ENCODE data around the gene NACAD.
"Not testable (repeated sequence)": the region's sequence is repeated elsewhere in the genome, so short reads cannot be mapped to it uniquely, and the experiment has no call there.

NACAD gene

GRCh38 chr7:45116048-45116447 lies 27.3 kb upstream of the NACAD start:
- DNase-seq = no peak

- no peak for DNase-seq
Observed at GRCh38 chr7:45114926-45115325, 26.2 kb upstream of the NACAD start.

GRCh38 chr7:45114257-45114656 lies 25.5 kb upstream of the NACAD start:
- not testable (repeated sequence) for DNase-seq

GRCh38 chr7:45112648-45113047 lies 23.9 kb upstream of the NACAD start:
- DNase-seq = no peak

GRCh38 chr7:45111298-45112223 lies 22.8 kb upstream of the NACAD start, which contains the start of gene TBRG4:
TBRG4 (minus strand) TSS chr7:45111697; CDS start chr7:45109237, 2,460 bp downstream.
- DNase-seq = peak; percentile 96

GRCh38 chr7:45108863-45109262 lies 20.1 kb upstream of the NACAD start:
- DNase-seq = peak; percentile 29

- no peak for DNase-seq
Observed at GRCh38 chr7:45107356-45107755, 18.6 kb upstream of the NACAD start.

- no peak for DNase-seq
Observed at GRCh38 chr7:45106820-45107219, 18.1 kb upstream of the NACAD start.

GRCh38 chr7:45105588-45106188 lies 16.9 kb upstream of the NACAD start:
- DNase-seq = peak; percentile 38

- no peak for DNase-seq
Observed at GRCh38 chr7:45104844-45105587, 16.2 kb upstream of the NACAD start.

GRCh38 chr7:45103958-45104843 lies 15.4 kb upstream of the NACAD start:
- peak; percentile 33 for DNase-seq

GRCh38 chr7:45102785-45103712 lies 14.3 kb upstream of the NACAD start:
- DNase-seq = no peak

GRCh38 chr7:45101748-45102147 lies 13.0 kb upstream of the NACAD start:
- DNase-seq = no peak

GRCh38 chr7:45100761-45101480 lies 12.2 kb upstream of the NACAD start:
- DNase-seq = peak; percentile 38

- peak; percentile 49 for DNase-seq
Observed at GRCh38 chr7:45099891-45100760, 11.4 kb upstream of the NACAD start.

- DNase-seq = peak; percentile 53
Observed at GRCh38 chr7:45098983-45099839, 10.4 kb upstream of the NACAD start.

GRCh38 chr7:45092931-45093235 lies 4.1 kb upstream of the NACAD start:
- DNase-seq = no peak

GRCh38 chr7:45092100-45092930 lies 3.5 kb upstream of the NACAD start:
- DNase-seq = peak; percentile 92
